ENCODE results near the gene CPT1C. TPM values are rescaled to one million over a fixed set of nuclear protein-coding genes. Genes with fewer than 3 reads are reported as not detected.

The CPT1C gene
- total RNA-seq, 1 donor from 2014 or later, result 33.6 TPM

GRCh38 chr19:49651820-49652550, 38.9 kb upstream of the CPT1C start:
- FAIRE-seq (no peak), DNase-seq (ENCODE audit: low read depth) (no peak)
- H3K4me3 ChIP-seq (ENCODE audit: insufficient read depth, low read depth, low read length), result no peak overlapping the region
- no peak overlapping the region for H3K27ac ChIP-seq (ENCODE audit: low read depth, low read length)
- no peaks in the 10 kb centered on the region for H3K4me1 Mint-ChIP-seq (ENCODE audit: low read depth, unreplicated experiment)
- TF ChIP-seq, protein P1, sequence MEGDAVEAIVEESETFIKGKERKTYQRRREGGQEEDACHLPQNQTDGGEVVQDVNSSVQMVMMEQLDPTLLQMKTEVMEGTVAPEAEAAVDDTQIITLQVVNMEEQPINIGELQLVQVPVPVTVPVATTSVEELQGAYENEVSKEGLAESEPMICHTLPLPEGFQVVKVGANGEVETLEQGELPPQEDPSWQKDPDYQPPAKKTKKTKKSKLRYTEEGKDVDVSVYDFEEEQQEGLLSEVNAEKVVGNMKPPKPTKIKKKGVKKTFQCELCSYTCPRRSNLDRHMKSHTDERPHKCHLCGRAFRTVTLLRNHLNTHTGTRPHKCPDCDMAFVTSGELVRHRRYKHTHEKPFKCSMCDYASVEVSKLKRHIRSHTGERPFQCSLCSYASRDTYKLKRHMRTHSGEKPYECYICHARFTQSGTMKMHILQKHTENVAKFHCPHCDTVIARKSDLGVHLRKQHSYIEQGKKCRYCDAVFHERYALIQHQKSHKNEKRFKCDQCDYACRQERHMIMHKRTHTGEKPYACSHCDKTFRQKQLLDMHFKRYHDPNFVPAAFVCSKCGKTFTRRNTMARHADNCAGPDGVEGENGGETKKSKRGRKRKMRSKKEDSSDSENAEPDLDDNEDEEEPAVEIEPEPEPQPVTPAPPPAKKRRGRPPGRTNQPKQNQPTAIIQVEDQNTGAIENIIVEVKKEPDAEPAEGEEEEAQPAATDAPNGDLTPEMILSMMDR (IDR thresholded peaks at IDR 0.05; ENCODE audit: insufficient read depth, low read depth, low read length), result no peak
- no peak for TF ChIP-seq EZH2 (IDR thresholded peaks at IDR 0.05; ENCODE audit: insufficient read depth, low read length)
- peaks cover 71% of the 10 kb centered on the region for H4K20me1 ChIP-seq (ENCODE audit: insufficient read depth, low read length)
- no peak overlapping the region for H3K9ac ChIP-seq (ENCODE audit: low read length)
- H3K27me3 Mint-ChIP-seq (ENCODE audit: low read depth, unreplicated experiment), result no peaks in the 10 kb centered on the region
- no peaks in the 10 kb centered on the region for H3K27me3 ChIP-seq (ENCODE audit: insufficient read depth, low read length)
- peaks cover 45% of the 10 kb centered on the region for H3K79me2 ChIP-seq (ENCODE audit: insufficient read depth, low read length)
- no peaks in the 10 kb centered on the region for H3K9me3 ChIP-seq (ENCODE audit: insufficient read depth, low read depth, low read length)
- no peak overlapping the region for H2AFZ ChIP-seq (ENCODE audit: low read depth, low read length)
- no peak overlapping the region for H3K27ac Mint-ChIP-seq (ENCODE audit: unreplicated experiment)
- H3K4me1 ChIP-seq (ENCODE audit: insufficient read depth, low read length), result no peaks in the 10 kb centered on the region
- H3K36me3 Mint-ChIP-seq (ENCODE audit: low read depth, unreplicated experiment), result peaks cover 6% of the 10 kb centered on the region
- no peak overlapping the region for H3K4me2 ChIP-seq (ENCODE audit: low read length)
- H3K4me3 Mint-ChIP-seq (ENCODE audit: unreplicated experiment), result no peak overlapping the region
- no peaks in the 10 kb centered on the region for H3K9me3 Mint-ChIP-seq (ENCODE audit: unreplicated experiment)
- peaks cover 6% of the 10 kb centered on the region for H3K36me3 ChIP-seq (ENCODE audit: insufficient read depth, low read length)

- no peak overlapping the region for H3K4me3 ChIP-seq (ENCODE audit: insufficient read depth, low read depth, low read length)
- Mint-ChIP-seq H3K4me1 (ENCODE audit: low read depth, unreplicated experiment) (no peaks in the 10 kb centered on the region), H3K36me3 (ENCODE audit: low read depth, unreplicated experiment) (peaks cover 9% of the 10 kb centered on the region), H3K4me3 (ENCODE audit: unreplicated experiment) (no peak overlapping the region), H3K9me3 (ENCODE audit: unreplicated experiment) (no peaks in the 10 kb centered on the region), H3K27ac (ENCODE audit: unreplicated experiment) (no peak overlapping the region), H3K27me3 (ENCODE audit: low read depth, unreplicated experiment) (no peaks in the 10 kb centered on the region)
- DNase-seq (ENCODE audit: low read depth), result no peak
- H3K9me3 ChIP-seq (ENCODE audit: insufficient read depth, low read depth, low read length), result no peaks in the 10 kb centered on the region
- FAIRE-seq, result no peak
- H3K27me3 ChIP-seq (ENCODE audit: insufficient read depth, low read length), result no peaks in the 10 kb centered on the region
- peaks cover 6% of the 10 kb centered on the region for H3K36me3 ChIP-seq (ENCODE audit: insufficient read depth, low read length)
- peaks cover 37% of the 10 kb centered on the region for H3K79me2 ChIP-seq (ENCODE audit: insufficient read depth, low read length)
- no peak overlapping the region for H3K27ac ChIP-seq (ENCODE audit: low read depth, low read length)
- H2AFZ ChIP-seq (ENCODE audit: low read depth, low read length), result no peak overlapping the region
- no peak overlapping the region for H3K4me2 ChIP-seq (ENCODE audit: low read length)
- H4K20me1 ChIP-seq (ENCODE audit: insufficient read depth, low read length), result peaks cover 69% of the 10 kb centered on the region
- TF ChIP-seq EZH2 (IDR thresholded peaks at IDR 0.05; ENCODE audit: insufficient read depth, low read length), result no peak
- TF ChIP-seq, protein P1 (IDR thresholded peaks at IDR 0.05; ENCODE audit: insufficient read depth, low read depth, low read length), result no peak
- no peak overlapping the region for H3K9ac ChIP-seq (ENCODE audit: low read length)
- H3K4me1 ChIP-seq (ENCODE audit: insufficient read depth, low read length), result no peaks in the 10 kb centered on the region
Measured at GRCh38 chr19:49652551-49653465, 38.1 kb upstream of the CPT1C start.

All from astrocyte (in vitro differentiated cells and primary cell).